B cell (primary cell): ENCODE measurements around the gene GRK3. TPM values are rescaled to one million over a fixed set of nuclear protein-coding genes. Genes with fewer than 3 reads are reported as not detected.

ENCODE experiments used
- ATAC-seq: fragments of 200-7000 bp; cut with Tn5 transposase; one replicate; pipeline ENCODE4 v1.10.0; 2021; ENCODE audit warnings: low read depth, mild to moderate bottlenecking, moderate number of reproducible peaks, moderate library complexity
- CTCF ChIA-PET: fragments of 350-600 bp; sonication (Branson Sonifier 250); formaldehyde crosslinking; loops from one replicate; lab custom pipeline; 2021; ENCODE audit warnings: antibody characterized with exemption, inconsistent platforms; lab: Charles Lee
- POLR2A ChIA-PET: fragments of 350-600 bp; sonication (Branson Sonifier 250); formaldehyde crosslinking; loops from one replicate; lab custom pipeline; 2021; ENCODE audit warnings: antibody characterized with exemption; lab: Charles Lee
- DNase-seq: peaks from one replicate; pipeline ENCODE4 v3.0.0; 2013
- H2AFZ ChIP-seq: 2 replicates; pipeline ENCODE4 v1.6.1; 2012; ENCODE audit warnings: mild to moderate bottlenecking, low read depth, low read length; ENCODE audit not compliant: insufficient read depth, poor library complexity, severe bottlenecking
- H3K27ac ChIP-seq, 2 donors: 1 replicate in 1 of 2; 2 replicates in 1 of 2; pipeline ENCODE4 v1.5.1; 2012 to 2013; ENCODE audit warnings: low read length in 2 of 2, mild to moderate bottlenecking in 2 of 2, moderate library complexity in 1 of 2
- H3K27me3 ChIP-seq, 4 experiments: fragments of 200-600 bp in 1 of 4; sonication (generic) in 1 of 4; replicated peaks in 1 of 4; 1 replicate in 2 of 4; 2 replicates in 2 of 4; pipeline versions ENCODE4 v1.6.1 to v1.7.0; 2013 to 2016; ENCODE audit warnings: low read length in 3 of 4, mild to moderate bottlenecking in 2 of 4, mixed read lengths in 1 of 4, moderate library complexity in 1 of 4; ENCODE audit not compliant: insufficient read depth in 4 of 4, control insufficient read depth in 3 of 4; ENCODE audit errors: control extremely low read depth in 1 of 4
- H3K36me3 ChIP-seq, 2 experiments: replicated peaks in 1 of 2; 1 replicate in 1 of 2; 2 replicates in 1 of 2; pipeline versions ENCODE4 v1.6.1 to v1.7.1; 2013; ENCODE audit warnings: low read length in 1 of 2; ENCODE audit not compliant: insufficient read depth in 2 of 2, control insufficient read depth in 1 of 2; ENCODE audit errors: control extremely low read depth in 1 of 2, extremely low read depth in 1 of 2
- H3K4me1 ChIP-seq, 2 donors: fragments of 200-600 bp in 1 of 2; sonication (generic) in 1 of 2; 1 replicate in 1 of 2; 2 replicates in 1 of 2; pipeline versions ENCODE4 v1.5.1 to v1.6.1; 2013 to 2017; ENCODE audit warnings: low read length in 2 of 2; ENCODE audit not compliant: control insufficient read depth in 2 of 2, insufficient read depth in 2 of 2
- H3K4me2 ChIP-seq: replicated peaks from 2 replicates; pipeline ENCODE3; 2012; ENCODE audit warnings: mild to moderate bottlenecking, low read depth, low read length; ENCODE audit not compliant: poor library complexity, severe bottlenecking
- H3K4me3 ChIP-seq, 5 experiments: fragments of 200-600 bp in 1 of 5; sonication (generic) in 1 of 5; 1 replicate in 3 of 5; 2 replicates in 2 of 5; pipeline versions ENCODE4 v1.5.1 to v1.7.0; 2011 to 2016; ENCODE audit warnings: low read length in 4 of 5, mild to moderate bottlenecking in 4 of 5, low read depth in 2 of 5, control low read depth in 1 of 5, moderate library complexity in 1 of 5; ENCODE audit not compliant: insufficient read depth in 1 of 5; ENCODE audit errors: control extremely low read depth in 1 of 5, extremely low read depth in 1 of 5
- H3K79me2 ChIP-seq: fragments of 200-600 bp; sonication (generic); one replicate; pipeline ENCODE4 v1.6.0; 2016; ENCODE audit warnings: low read length; ENCODE audit not compliant: control insufficient read depth, insufficient read depth
- H3K9ac ChIP-seq: fragments of 200-600 bp; sonication (generic); 2 replicates; pipeline ENCODE4 v1.6.1; 2017; ENCODE audit warnings: mild to moderate bottlenecking, low read length, moderate library complexity
- H3K9me3 ChIP-seq, 3 donors: one replicate each; pipeline versions ENCODE4 v1.6.1 to v1.7.1; 2013; ENCODE audit warnings: low read length in 2 of 3; ENCODE audit not compliant: control insufficient read depth in 2 of 3, insufficient read depth in 1 of 3; ENCODE audit errors: control extremely low read depth in 1 of 3
- H4K20me1 ChIP-seq: 2 replicates; pipeline ENCODE4 v1.6.0; 2012; ENCODE audit warnings: mild to moderate bottlenecking, low read length; ENCODE audit not compliant: insufficient read depth, control insufficient read depth, poor library complexity, severe bottlenecking
- H3K27ac Mint-ChIP-seq: one replicate; pipeline ENCODE4 v1.8.0; 2021; ENCODE audit warnings: mixed read lengths
- H3K27me3 Mint-ChIP-seq: one replicate; pipeline ENCODE4 v1.8.0; 2021; ENCODE audit warnings: mixed read lengths
- H3K4me1 Mint-ChIP-seq: one replicate; pipeline ENCODE4 v1.8.0; 2021; ENCODE audit warnings: mixed read lengths
- H3K4me3 Mint-ChIP-seq: one replicate; pipeline ENCODE4 v1.8.0; 2021; ENCODE audit warnings: mixed read lengths
- H3K9me3 Mint-ChIP-seq: one replicate; pipeline ENCODE4 v1.8.0; 2022; ENCODE audit warnings: mixed read lengths; ENCODE audit not compliant: insufficient read depth
- CTCF ChIP-seq: fragments of 200-600 bp; IDR thresholded peaks from one replicate; pipeline ENCODE4 v1.8.0; 2022; ENCODE audit warnings: antibody characterized with exemption, mild to moderate bottlenecking
- EZH2 ChIP-seq: IDR thresholded peaks from 2 replicates; pipeline ENCODE4 v1.6.1; 2012; ENCODE audit warnings: borderline replicate concordance, low read depth, mild to moderate bottlenecking, moderate library complexity, low read length; ENCODE audit not compliant: insufficient read depth, poor library complexity, severe bottlenecking
- WGBS: methylation state at CpG from one replicate; pipeline ENCODE4 v1.1.5; 2013; ENCODE audit warnings: missing lambda C conversion rate; ENCODE audit not compliant: insufficient coverage; 5-methylcytosine and 5-hydroxymethylcytosine counted together
- intact Hi-C: fragments of 100-400 bp; cut with micrococcal nuclease; formaldehyde crosslinking; loops from one replicate; pipeline ENCODE4 v1.10.0; 2022
- polyA plus RNA-seq: library from polyadenylated mRNA; depleted of rRNA; stranded (reverse); fragments of >200 nt; gene quantifications from 2 replicates; pipeline ENCODE4 v1.2.3, GENCODE V29; 2012
- total RNA-seq, 2 donors: library from RNA; stranded (reverse); fragments of 120-200 nt in 1 of 2; gene quantifications; 1 replicate in 1 of 2; 2 replicates in 1 of 2; pipeline versions ENCODE4 v1.2.3 to v1.2.4, GENCODE V29; 2013 to 2022

The GRK3 gene
- total and polyA plus RNA-seq, 2 donors (not counting 1 experiment from before 2014, with no cell fraction given), result 17.6 to 61.0 TPM

GRCh38 chr22:25638638-25639037 is 74.2 kb downstream of the GRK3 start:
- POLR2A ChIA-PET, result no interaction called here
- intact Hi-C loops, result loop anchor here (1.0 kb wide), 1 partner anchor 11 kb away; no protein-coding TSS in a partner anchor

More at GRCh38 chr22:25638638-25639037, 74.2 kb downstream of the GRK3 start:
- no CpG with 5 or more reads among the region's 1 CpG for whole genome bisulfite sequencing
- CTCF ChIA-PET, result no interaction called here
- Histone ChIP-seq H3K4me2 (no peak overlapping the region), H3K4me1 (peaks cover 11 to 12% of the 10 kb centered on the region in 2 donors), H3K4me3 (no peak overlapping the region), H3K79me2 (peaks cover 93% of the 10 kb centered on the region), H4K20me1 (peaks cover 65% of the 10 kb centered on the region), H3K36me3 (peaks cover 2 to 16% of the 10 kb centered on the region in 2 experiments), H3K27me3 (no peaks in the 10 kb centered on the region), H2AFZ (no peak overlapping the region), H3K9me3 (peaks cover 0 to 6% (median 3%) of the 10 kb centered on the region in 3 donors), H3K27ac (no peak overlapping the region), H3K9ac (no peak overlapping the region)
- DNase-seq, result no peak
- Mint-ChIP-seq H3K27me3 (no peaks in the 10 kb centered on the region), H3K4me1 (peaks cover 55% of the 10 kb centered on the region), H3K9me3 (no peaks in the 10 kb centered on the region), H3K27ac (peak overlapping the region; percentile 8), H3K4me3 (no peak overlapping the region)
- TF ChIP-seq EZH2, result no peak
- no peak for TF ChIP-seq CTCF
- no peak for ATAC-seq
